CD1c-positive myeloid dendritic cell (primary cell): ENCODE measurements around the gene MMAB.

ENCODE experiments used
- DNase-seq: peaks from one replicate; pipeline ENCODE4 v3.0.0-alpha.2; 2016; ENCODE audit errors: extremely low spot score

MMAB gene

DNA sequence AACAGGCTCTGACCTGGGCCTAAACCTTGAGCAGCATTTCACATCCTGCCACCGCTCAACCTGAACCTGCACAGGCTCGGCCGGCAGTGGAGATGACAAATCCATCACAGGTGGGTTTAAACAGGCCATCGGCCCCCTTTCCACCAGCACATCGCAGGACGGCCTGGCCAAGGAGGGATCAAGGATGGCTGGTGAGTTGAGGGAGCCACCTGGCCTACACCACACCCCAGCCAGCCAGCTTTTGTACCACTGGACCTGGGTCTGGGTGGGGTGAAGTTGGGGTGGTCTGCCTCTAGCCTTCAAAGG, 14.2 kb downstream of the MMAB start:
- DNase-seq, result no peak

DNA sequence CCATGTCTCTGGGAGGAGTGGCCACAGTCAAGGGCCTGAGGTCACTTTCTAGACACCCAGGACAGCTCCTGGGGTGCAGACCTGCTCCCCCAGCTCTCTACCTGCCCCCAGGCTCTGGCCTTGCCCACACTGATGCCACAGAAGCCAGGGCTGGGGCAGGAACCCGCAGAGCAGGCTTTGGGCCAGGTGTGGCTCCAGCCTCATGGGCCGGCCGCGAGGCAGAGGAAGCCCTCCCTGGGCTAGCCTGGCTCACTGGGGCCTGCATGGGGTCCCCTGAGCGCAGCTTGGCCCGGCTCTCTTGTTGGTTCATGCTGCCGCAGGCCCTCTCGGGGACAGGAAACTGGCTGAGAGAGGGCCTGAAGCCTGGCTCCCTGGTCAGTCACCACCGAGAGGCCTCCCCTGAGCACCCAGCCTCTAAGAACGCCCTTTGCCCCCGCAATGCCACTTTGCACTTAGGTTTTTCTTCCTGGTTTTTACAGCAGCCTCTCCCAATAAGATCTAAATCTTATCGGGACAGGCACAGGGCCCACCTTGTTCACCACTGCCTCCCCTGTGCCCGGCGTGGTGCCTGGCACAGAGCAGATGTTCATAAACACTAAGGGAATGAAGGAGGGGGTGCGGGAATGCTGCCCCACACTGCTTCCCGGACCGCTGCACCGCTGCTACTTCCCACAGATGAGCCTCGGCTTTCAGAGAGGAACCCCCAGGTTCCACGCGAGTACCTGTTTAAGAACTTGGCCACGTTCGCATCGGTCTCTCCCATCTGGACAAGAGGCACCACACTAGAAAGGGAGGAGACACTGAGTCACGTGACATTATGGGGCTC, 14.7 kb downstream of the MMAB start:
- DNase-seq, result no peak

- DNase-seq, result no peak
Measured at GRCh38 chr12:109557805-109558204, 15.5 kb downstream of the MMAB start.

DNA sequence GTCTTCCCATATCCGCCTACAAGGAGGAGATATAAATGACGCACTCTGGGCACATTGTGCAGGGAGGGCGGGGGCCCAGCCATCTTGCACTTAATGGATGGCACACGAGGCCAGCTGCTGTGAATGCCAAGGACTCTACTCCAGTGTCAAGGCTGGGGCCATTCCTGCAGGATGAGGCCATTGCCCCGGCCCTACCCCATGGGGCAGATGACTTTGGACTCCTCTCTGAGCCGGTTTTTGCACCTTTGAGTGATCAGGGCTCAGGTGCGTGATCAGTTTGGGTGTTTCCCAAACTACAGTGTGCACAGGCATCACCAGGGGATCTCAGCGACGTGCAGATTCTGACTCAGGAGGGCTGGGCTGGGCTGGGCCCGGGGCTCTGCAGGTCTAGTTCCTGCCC, 16.1 kb downstream of the MMAB start:
- no peak for DNase-seq

- no peak for DNase-seq
Measured at GRCh38 chr12:109555431-109556315, 17.6 kb downstream of the MMAB start.

DNA sequence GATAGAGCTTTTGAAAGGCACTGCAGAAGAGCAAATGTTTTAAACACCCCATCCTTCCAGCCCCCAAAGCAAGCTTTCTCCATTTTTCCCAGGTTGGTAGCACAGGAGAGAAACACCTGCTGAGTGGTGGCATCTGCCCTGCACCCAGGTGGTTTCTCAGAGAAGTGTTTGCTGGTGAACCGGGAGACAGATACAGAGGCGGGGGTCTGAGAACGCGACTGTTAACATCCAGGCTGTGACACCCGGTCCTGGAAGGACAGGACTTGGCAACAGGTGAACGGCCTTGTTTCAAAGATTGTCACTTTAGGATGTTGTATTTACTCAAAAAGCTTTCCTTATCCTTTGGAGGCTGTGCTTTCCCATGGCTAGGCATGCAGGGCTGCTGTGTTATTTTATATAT, 18.5 kb downstream of the MMAB start:
- no peak for DNase-seq

DNA sequence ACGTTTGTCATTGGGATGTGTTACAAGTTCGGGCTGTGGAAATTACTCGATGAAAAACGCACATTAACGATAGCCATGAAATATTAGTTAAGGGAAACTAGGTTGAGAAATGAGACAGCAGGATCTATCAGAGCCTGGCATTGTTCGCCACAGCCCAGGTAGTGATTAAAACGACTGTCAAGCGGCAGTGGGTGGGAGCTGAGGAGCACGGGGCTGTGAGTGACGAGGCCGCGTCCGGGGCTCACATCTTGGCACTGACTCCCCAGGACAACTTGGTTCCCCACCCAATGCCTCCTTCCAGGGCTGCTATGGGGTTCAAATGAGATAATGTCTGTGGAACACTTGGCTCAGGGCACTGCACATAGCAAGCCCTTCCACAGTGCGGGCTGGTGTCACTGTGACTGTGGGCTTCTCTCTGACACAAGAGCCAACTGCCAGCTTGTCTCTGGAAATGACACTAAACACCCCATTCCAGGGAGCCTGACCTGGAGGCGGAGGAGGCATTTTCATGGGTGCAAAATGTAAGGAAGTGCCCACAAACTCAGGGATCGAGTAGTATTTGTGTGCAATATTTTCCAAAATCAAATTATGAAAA, 19.3 kb downstream of the MMAB start:
- DNase-seq, result no peak

GRCh38 chr12:109553483-109553882, 19.8 kb downstream of the MMAB start:
- no peak for DNase-seq

GRCh38 chr12:109552971-109553370, 20.3 kb downstream of the MMAB start:
- no peak for DNase-seq

DNA sequence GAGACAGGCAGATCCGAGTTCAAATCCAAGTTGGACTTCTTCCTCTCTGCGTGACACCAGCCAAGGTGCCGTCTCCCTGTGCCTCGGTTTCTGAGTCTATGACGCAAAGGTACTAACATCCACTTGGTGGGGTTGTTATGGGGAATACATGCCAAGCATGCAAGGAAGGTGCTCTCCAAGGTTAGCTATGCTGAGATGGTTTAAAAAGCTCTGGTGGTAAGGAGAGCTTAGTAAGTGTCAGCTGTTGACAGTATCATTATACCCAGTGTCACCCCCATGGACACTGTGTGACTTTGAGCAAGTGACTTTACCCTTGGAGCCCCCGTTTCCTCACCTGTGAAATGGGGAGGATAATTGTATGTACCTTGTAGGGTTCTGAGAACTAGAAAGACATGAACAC, 22.2 kb downstream of the MMAB start:
- DNase-seq, result no peak

- no peak for DNase-seq
Measured at GRCh38 chr12:109550281-109550680, 23.0 kb downstream of the MMAB start.

GRCh38 chr12:109549613-109550270, 23.6 kb downstream of the MMAB start:
- DNase-seq, result no peak

DNA sequence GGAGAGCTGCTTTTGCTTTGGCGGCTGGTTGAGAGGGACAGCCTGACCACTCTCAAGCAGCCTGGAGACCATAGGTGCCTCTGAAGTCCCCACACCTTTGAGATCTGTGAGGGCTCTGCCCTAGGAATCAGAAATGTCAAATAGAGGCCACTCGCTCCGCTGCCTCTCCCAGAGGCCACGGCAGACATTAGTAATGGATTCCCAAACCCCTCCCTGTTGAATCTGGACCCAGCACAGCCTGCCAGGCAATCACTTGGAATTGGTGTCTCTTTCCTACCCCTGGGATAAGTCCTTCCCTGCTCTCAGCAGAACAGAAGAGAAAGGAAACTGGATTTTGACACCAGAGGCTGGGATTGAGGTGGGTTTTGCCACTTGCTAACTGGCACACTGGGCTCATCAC, 25.0 kb downstream of the MMAB start:
- DNase-seq, result no peak

GRCh38 chr12:109547286-109547685, 26.0 kb downstream of the MMAB start:
- DNase-seq, result no peak

GRCh38 chr12:109545826-109546225, 27.5 kb downstream of the MMAB start:
- no peak for DNase-seq

DNA sequence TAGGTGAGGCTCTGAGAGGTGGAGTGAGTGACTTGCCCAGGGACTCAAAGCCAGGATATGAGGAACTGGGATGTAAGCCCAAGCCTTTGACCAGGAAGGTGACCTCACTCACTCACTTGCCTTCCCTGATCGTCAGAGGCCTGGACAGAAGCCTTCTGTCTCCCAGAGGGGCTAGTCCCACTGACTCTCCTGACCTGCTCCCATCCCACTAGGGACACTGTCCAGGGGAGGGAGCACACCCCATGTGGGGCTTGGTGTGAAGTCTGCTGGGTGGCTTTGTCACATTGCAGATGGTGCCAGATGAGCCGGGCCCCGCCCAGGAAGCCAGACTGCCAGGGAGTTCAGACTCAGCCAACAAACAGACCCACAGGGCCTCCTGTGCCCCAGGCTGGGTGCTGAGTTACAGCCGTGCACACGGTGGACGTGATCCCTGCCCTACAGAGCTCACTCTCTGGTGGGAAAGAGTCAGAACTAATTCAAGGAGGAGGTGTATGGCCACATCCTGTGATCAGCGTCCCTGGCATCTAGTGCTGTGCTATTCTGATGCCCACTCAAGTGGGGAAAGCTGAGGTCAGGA, 28.3 kb downstream of the MMAB start:
- DNase-seq, result no peak

- DNase-seq, result no peak
Measured at GRCh38 chr12:109542876-109543275, 30.4 kb downstream of the MMAB start.

DNA sequence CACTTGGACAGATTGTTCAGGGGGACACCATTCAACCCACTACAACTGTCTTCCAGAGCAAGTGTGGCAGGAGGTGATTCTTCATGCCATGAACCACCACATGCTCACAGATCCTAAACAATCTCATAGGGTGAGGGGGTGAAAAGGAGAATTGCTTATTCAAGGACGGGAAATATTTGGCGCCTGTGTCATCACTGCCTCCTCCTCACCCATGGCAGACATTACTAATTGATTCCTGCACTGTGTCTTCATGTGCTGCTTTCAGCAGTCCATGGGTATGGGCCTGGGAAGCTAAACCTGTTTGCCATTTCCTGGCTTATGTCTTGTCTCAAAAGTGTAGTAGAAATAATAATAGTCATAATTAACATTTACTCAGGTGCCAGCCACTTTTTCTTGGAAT, 31.3 kb downstream of the MMAB start:
- no peak for DNase-seq

- DNase-seq, result no peak
Measured at GRCh38 chr12:109541413-109541726, 31.9 kb downstream of the MMAB start.

DNA sequence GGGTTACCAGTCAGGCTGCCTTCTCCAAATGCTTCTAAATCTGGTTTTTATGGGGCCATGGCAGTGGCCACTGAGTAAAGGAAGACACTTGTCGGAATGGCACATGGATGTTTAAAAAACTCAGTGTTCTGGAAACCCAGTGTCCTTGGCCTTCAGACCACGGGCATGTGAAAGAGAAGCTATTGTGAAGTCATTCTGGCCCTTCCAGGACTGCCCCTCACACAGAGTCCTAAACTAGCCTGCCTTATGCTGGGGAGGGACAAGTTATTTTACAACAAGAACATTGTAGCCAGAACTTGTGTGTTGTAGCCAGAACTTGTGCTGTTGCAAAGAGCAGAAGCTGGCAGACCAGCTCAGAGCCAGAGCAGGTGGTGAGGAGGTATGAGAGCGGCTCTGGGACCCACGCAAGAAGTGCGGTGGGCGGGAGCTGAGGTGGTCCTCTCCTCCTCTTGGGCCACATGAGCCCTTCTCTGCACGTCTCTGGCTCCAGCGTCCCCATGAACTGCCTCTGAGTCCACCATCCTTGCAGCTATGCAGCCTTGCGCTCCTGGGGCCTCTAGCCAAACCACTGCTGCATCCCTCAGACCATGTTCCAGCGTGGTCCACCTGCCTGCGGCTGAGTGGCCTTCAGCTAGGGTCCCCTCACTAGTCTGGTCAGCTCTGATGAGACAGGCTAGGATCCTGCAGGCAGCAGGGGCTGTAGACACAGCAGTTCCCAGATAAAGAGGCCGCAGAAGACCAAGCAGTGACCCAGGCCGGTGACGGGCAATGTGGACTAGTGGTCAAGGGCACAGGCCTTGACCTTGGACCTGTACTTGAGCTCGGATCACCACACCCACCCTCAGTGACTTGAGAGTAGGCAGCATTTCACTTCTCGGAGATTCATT, 32.5 kb downstream of the MMAB start:
- no peak for DNase-seq

- DNase-seq, result no peak
Measured at GRCh38 chr12:109539508-109539907, 33.8 kb downstream of the MMAB start.
